CD4-positive, alpha-beta T cell (primary cell): ENCODE results near the gene SH3BGRL3. TPM values are rescaled to one million over a fixed set of nuclear protein-coding genes. Genes with fewer than 3 reads are reported as not detected.

Source experiments
- ATAC-seq: fragments of 200-7000 bp; cut with Tn5 transposase; one replicate; pipeline ENCODE4 v1.10.0; 2022; ENCODE audit warnings: mild to moderate bottlenecking; ENCODE audit not compliant: poor library complexity
- CTCF ChIA-PET: fragments of 350-600 bp; sonication (Branson Sonifier 250); formaldehyde crosslinking; loops from one replicate; lab custom pipeline; 2021; ENCODE audit warnings: antibody characterized with exemption, inconsistent platforms; lab: Charles Lee
- POLR2A ChIA-PET: fragments of 350-600 bp; sonication (Branson Sonifier 250); formaldehyde crosslinking; loops from one replicate; lab custom pipeline; 2021; ENCODE audit warnings: antibody characterized with exemption, inconsistent platforms; lab: Charles Lee
- DNase-seq, 14 experiments: peaks; one replicate each; pipeline ENCODE4 v3.0.0-alpha.2; 2013 to 2020; ENCODE audit warnings: mixed read lengths in 2 of 14
- H3K27ac ChIP-seq, 2 donors: one replicate each; pipeline versions ENCODE4 v1.5.1 to v1.7.0; 2013; ENCODE audit warnings: low read length in 2 of 2, low read depth in 1 of 2, mild to moderate bottlenecking in 1 of 2
- H3K27me3 ChIP-seq, 2 experiments: 1 replicate in 1 of 2; 2 replicates in 1 of 2; pipeline versions ENCODE4 v1.6.1 to v1.7.0; 2013; ENCODE audit warnings: low read length in 2 of 2, control low read depth in 1 of 2, mild to moderate bottlenecking in 1 of 2, moderate library complexity in 1 of 2; ENCODE audit not compliant: insufficient read depth in 2 of 2, control insufficient read depth in 1 of 2
- H3K36me3 ChIP-seq: one replicate; pipeline ENCODE4 v1.6.1; 2013; ENCODE audit warnings: low read length, control low read depth; ENCODE audit not compliant: insufficient read depth
- H3K4me1 ChIP-seq: one replicate; pipeline ENCODE4 v1.6.1; 2013; ENCODE audit warnings: low read length, control low read depth; ENCODE audit not compliant: insufficient read depth
- H3K4me3 ChIP-seq: one replicate; pipeline ENCODE4 v1.5.1; 2013; ENCODE audit warnings: mild to moderate bottlenecking, low read length, moderate library complexity
- H3K9me3 ChIP-seq, 2 experiments: 1 replicate in 1 of 2; 2 replicates in 1 of 2; pipeline versions ENCODE4 v1.6.1 to v1.7.0; 2013; ENCODE audit warnings: low read length in 2 of 2, mild to moderate bottlenecking in 2 of 2, control low read depth in 1 of 2, moderate library complexity in 1 of 2; ENCODE audit not compliant: control insufficient read depth in 1 of 2, insufficient read depth in 1 of 2
- H3K27ac Mint-ChIP-seq: one replicate; pipeline ENCODE4 v1.8.0; 2020; ENCODE audit warnings: mixed read lengths
- H3K27me3 Mint-ChIP-seq: one replicate; pipeline ENCODE4 v1.8.0; 2021; ENCODE audit warnings: mixed read lengths
- H3K36me3 Mint-ChIP-seq: one replicate; pipeline ENCODE4 v1.8.0; 2021; ENCODE audit warnings: low read depth, mixed read lengths
- H3K4me1 Mint-ChIP-seq: one replicate; pipeline ENCODE4 v1.8.0; 2021; ENCODE audit warnings: low read depth, mixed read lengths
- H3K4me3 Mint-ChIP-seq: one replicate; pipeline ENCODE4 v1.8.0; 2020; ENCODE audit warnings: mild to moderate bottlenecking, mixed read lengths
- H3K9me3 Mint-ChIP-seq: one replicate; pipeline ENCODE4 v1.8.0; 2020; ENCODE audit warnings: mixed read lengths
- intact Hi-C, 2 experiments: fragments of 100-400 bp; cut with DNase I in 1 of 2; cut with micrococcal nuclease in 1 of 2; formaldehyde crosslinking; loops; one replicate each; pipeline versions ENCODE4 v1.15.1 to v1.9.0; 2023 to 2025; cut with DNase I, micrococcal nuclease
- total RNA-seq, 174 experiments: library from RNA in 2 of 174; stranded (reverse) in 2 of 174; gene quantifications; one replicate each; pipeline ENCODE4 v1.2.3 and lab custom pipeline; 2021 to 2026
- TF ChIP-seq, protein P1 (sequence below): fragments of 200-600 bp; IDR thresholded peaks from one replicate; pipeline ENCODE4 v1.8.0; 2022; ENCODE audit warnings: antibody characterized with exemption, mild to moderate bottlenecking

The SH3BGRL3 gene
- total RNA-seq, 2 experiments from 2014 or later = 178 to 193 TPM

DNA sequence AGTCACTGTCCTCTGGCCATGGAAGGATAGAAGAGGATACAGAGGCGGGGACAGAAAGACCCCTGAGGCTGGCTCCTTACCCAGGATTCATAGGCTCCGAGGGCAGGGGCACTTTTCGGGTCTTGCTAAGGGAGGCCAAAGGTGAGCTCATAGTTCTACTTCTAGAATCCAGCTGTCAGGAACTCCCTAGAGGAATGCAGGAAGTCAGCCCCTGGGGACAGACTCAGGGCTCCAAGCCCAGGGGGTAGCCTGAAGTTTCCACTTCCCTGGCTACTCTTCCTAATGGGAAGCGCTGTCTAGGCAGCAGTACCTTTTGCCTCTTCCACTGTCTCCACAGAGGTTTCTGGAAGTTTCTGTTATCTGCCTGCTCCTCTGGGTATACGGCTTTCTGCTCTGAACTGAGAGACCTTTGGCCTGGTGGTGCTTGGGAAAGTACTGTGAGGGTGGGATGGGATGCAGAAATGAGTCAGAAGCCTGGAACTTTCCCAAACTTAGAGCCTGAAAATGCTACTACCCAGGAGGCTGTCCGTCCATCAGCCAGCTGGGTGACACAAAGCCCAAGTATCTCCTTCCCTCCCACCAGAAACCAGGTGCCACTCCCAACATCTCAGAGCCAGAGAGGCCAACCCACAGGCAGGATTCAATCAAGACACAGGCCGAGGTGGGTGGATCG is 23.0 kb downstream of the SH3BGRL3 start:
- Histone ChIP-seq H3K27ac (no peak overlapping the region), H3K4me3 (no peak overlapping the region), H3K4me1 (peaks cover 34% of the 10 kb centered on the region), H3K27me3 (no peaks in the 10 kb centered on the region), H3K36me3 (no peaks in the 10 kb centered on the region), H3K9me3 (no peaks in the 10 kb centered on the region)
- H3K4me3 Mint-ChIP-seq = no peak overlapping the region
- no peak for ATAC-seq
- no peaks in the 10 kb centered on the region for H3K9me3 Mint-ChIP-seq
- no peak for DNase-seq
- H3K4me1 Mint-ChIP-seq = peaks cover 32% of the 10 kb centered on the region
- TF ChIP-seq, protein P1, sequence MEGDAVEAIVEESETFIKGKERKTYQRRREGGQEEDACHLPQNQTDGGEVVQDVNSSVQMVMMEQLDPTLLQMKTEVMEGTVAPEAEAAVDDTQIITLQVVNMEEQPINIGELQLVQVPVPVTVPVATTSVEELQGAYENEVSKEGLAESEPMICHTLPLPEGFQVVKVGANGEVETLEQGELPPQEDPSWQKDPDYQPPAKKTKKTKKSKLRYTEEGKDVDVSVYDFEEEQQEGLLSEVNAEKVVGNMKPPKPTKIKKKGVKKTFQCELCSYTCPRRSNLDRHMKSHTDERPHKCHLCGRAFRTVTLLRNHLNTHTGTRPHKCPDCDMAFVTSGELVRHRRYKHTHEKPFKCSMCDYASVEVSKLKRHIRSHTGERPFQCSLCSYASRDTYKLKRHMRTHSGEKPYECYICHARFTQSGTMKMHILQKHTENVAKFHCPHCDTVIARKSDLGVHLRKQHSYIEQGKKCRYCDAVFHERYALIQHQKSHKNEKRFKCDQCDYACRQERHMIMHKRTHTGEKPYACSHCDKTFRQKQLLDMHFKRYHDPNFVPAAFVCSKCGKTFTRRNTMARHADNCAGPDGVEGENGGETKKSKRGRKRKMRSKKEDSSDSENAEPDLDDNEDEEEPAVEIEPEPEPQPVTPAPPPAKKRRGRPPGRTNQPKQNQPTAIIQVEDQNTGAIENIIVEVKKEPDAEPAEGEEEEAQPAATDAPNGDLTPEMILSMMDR = no peak
- intact Hi-C loops = loop anchor here in 1 of 2 experiments (1.0 kb wide), 1 partner anchor 13 kb away; no protein-coding TSS in a partner anchor
- CTCF ChIA-PET = interaction anchor here (0.8 kb wide), 1 partner anchor 18 kb away, joined by 3 read pairs; no protein-coding TSS in a partner anchor
- H3K36me3 Mint-ChIP-seq = no peaks in the 10 kb centered on the region
- H3K27ac Mint-ChIP-seq = no peak overlapping the region
- POLR2A ChIA-PET = interaction anchor here (1.5 kb wide), 1 partner anchor 14 kb away, joined by 6 read pairs; no protein-coding TSS in a partner anchor
- H3K27me3 Mint-ChIP-seq = no peaks in the 10 kb centered on the region

DNA sequence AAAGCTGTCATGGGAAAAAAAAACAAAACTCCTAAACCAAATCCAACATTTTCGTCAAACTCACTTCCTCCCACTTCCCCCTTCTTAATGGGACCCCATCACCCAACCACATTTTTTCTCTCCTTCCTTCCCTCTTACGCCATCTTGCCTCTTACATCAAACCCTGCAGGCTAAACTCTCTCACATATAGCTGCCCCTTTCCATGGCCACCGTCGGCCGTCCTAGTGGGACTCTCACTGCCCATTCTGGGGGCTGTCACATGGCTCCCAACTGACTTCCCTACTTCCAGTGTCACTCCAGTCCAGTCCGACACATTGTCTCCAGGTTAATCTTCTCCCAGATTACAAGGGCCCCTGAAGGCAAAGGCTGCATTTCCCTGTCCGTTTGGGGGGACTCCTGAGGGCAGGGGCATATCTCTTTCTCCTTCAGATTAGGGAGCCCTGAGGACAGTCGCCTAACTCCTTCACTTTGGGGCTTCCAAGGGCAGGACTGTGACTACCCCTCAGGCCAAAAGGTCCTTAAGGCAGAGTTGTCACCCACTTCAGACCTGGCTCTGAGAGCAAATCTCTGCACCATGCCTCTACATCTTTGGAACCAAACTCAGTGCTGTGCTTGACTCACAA is 25.9 kb downstream of the SH3BGRL3 start:
- Histone ChIP-seq H3K9me3 (no peaks in the 10 kb centered on the region), H3K36me3 (no peaks in the 10 kb centered on the region), H3K27ac (peak overlapping the region; percentile 65 to 67), H3K4me3 (peak overlapping the region; percentile 77), H3K27me3 (no peaks in the 10 kb centered on the region), H3K4me1 (peaks cover 43% of the 10 kb centered on the region)
- Mint-ChIP-seq H3K27me3 (no peaks in the 10 kb centered on the region), H3K27ac (peak overlapping the region; percentile 87), H3K4me3 (peak overlapping the region; percentile 94), H3K9me3 (no peaks in the 10 kb centered on the region), H3K4me1 (peaks cover 33% of the 10 kb centered on the region), H3K36me3 (no peaks in the 10 kb centered on the region)
- TF ChIP-seq, protein P1 = no peak
- ATAC-seq (no peak), DNase-seq (no peak)
- intact Hi-C loops = loop anchor here in 1 of 2 experiments (1.0 kb wide), 1 partner anchor 16 kb away; no protein-coding TSS in a partner anchor
- CTCF ChIA-PET = interaction anchor here (0.5 to 2.6 kb wide), 7 partner anchors 16 to 111 kb away, joined by 3 to 9 read pairs (median 7); partner anchors contain the start of gene SH3BGRL3
- POLR2A ChIA-PET = interaction anchor here (1.0 to 8.5 kb wide), 6 partner anchors 8 to 104 kb away, joined by 4 to 270 read pairs (median 12); partner anchors contain the start of gene CD52
